ENCODE measurements around the gene ZBTB7C.

Gene ZBTB7C

DNA sequence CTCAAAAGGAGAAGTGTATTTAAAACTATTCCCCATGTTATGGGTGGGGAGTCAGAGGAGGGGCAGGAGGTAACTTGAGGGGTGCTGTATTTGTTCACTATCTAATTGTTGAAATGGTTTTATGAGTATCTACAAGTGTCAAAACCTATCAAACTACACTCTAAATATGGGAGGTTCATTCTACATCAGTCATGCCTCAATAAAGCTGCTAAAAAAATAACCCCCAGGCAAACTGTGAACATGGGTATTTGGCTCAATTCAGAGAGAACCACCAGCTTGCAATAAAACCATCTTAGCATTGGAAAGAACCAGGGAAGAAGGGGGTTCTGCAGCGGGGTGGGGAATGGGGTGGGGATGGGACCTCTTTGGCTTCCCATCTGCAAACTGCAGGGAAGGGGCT is 302.7 kb downstream of the ZBTB7C start:
- DNase-seq = no peak

DNA sequence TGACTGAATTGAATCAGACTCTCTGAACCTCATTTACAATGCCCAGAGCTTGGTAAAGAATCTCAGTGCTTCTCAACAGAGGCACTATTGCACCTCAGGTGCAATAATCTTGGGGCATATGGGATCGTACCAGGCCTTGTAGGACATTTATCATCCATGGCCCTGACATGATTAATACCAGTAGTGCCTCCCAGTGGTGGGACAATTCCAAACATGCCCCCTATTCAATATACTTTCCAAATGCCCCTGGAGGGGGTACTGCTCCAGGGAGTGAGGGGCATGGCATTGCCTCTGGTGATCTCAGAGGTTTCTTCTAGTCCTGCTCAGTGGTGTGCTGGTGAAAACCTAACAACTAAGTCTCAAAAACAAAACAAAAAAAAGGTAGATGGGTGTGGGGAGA is 303.9 kb downstream of the ZBTB7C start:
- DNase-seq = no peak

GRCh38 chr18:48104705-48105104 is 304.5 kb downstream of the ZBTB7C start:
- no peak for DNase-seq

GRCh38 chr18:48100651-48101165 is 308.5 kb downstream of the ZBTB7C start:
- no peak for DNase-seq

DNA sequence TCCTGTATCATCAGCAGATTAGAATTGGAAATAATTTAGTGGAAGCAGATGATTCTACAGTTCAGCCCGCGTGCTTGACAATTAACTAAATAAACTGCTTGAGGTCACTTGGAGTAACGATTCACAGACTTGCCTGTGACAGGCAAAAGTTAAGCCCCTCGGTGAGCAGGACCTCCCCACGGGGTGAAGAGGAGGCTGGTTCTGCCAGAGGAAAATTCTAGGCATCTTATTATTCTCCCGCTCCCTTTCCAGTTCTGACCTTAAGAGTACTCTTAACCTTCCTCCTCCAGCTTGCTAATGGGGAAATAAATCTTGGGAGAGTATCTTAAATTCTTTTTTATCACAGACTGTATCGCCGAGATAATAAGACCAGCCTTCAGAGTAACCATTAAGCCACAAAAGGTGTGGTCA is 309.0 kb downstream of the ZBTB7C start:
- DNase-seq = no peak

- no peak for DNase-seq
Observed at GRCh38 chr18:48099481-48100164, 309.6 kb downstream of the ZBTB7C start.

DNA sequence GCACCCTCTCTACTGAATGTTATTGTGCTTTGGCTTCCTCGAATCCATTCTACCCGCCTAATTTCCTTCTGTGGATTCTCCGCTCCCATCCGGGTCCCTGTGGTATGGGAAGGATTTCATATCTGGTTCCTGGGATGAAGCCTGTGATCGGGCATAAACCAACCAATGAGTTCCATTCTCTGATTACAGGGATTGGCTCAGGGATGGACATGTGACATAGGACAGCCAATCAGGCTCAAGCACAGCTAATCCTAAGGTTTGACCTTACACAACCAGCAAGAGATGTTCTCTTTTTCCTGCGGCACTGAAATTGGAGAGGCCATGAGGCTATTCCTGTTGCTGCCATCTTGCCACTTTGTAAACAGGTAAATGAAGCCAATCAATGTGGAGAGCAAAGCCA is 310.6 kb downstream of the ZBTB7C start:
- no peak for DNase-seq

DNA sequence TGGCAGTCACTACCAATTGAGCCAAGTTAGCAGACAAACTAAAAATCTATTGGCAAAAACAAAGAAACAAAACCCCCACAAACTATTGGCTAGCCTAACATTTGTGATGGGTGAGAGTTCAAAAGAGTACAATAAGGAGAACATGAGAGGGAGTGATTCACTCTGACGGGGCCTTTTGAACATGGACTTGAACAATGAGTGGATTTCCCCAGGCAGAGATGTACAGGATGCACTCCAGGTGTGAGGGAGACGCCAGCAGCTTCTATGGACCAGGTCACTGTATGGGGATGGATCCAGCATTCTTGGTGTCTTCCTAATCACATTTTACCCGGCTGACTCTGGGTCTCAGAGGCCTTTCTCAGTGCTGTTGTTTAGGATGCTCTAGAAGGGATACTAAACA is 311.2 kb downstream of the ZBTB7C start:
- no peak for DNase-seq

DNA sequence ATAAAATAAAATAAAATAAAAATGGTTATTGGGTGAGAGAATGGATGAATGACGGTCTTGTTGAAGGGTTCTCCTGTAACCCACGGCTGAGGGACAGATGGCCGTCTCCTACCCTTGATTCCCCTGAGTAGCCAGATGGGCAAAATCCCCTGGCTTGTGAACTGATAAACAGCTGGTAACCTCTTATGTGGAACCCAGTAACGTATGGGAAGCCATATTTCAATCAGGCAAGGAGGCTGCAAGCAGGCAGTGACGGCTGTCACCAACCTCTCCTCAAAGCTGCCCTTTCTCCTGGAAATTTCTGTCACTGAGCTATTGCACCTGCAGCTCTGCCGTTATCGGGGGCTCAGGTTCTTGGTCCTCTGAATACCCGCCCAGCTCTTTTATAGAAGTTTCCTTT is 313.5 kb downstream of the ZBTB7C start:
- no peak for DNase-seq

- DNase-seq = no peak
Observed at GRCh38 chr18:48093104-48093503, 316.1 kb downstream of the ZBTB7C start.

DNA sequence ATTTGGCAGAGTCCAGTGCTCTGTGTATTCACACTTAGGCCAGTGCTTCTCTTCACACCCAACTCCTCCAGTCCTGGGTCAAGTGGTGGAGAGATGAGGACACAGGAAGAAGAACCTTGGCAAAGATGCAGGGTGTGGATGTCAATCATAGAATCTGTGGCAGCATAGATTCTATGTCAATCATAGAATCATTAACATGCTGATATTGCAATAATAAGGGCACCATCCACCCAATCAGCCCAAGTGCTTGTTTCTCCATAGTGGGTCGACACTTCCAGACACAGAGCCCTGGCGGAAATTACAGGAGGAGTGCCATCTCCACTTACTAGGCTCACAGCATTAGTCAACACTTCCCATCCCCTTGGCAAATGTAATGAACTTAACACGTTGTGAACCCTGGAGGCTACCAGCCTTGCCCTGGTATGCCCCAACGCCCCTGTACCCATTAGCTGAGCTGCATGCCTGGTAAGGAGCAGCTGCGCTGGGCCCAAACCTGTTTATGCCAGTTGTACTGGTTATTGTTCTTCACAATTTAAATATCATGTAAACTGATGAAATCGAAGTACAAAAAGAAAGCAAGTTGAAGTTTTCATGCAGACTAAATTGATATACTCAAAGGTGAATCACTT is 317.2 kb downstream of the ZBTB7C start:
- DNase-seq = no peak

DNA sequence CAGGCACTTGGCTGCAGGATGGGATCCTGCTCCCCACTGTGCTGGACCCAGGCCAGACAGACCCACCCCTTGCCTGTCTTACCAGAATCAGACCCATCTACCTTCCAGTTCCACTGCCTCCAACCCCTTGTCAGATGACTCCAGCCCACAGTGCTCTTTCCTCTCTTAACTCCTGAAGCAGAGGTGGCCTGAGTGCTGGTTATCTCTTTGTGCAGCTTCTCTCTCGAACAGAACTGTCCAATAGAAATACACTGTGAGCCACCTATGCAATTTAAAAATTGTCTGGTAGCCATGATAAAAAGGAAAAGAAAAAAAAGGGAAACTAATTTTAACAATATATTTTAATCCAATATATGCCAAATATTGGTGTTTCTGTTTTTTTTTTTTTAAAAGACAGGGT is 318.5 kb downstream of the ZBTB7C start:
- no peak for DNase-seq

GRCh38 chr18:48090021-48090420 is 319.2 kb downstream of the ZBTB7C start:
- no peak for DNase-seq

- no peak for DNase-seq
Observed at GRCh38 chr18:48085781-48086487, 323.2 kb downstream of the ZBTB7C start.

GRCh38 chr18:48084858-48085257 is 324.3 kb downstream of the ZBTB7C start:
- no peak for DNase-seq

GRCh38 chr18:48084041-48084757 is 325.0 kb downstream of the ZBTB7C start:
- no peak for DNase-seq

DNA sequence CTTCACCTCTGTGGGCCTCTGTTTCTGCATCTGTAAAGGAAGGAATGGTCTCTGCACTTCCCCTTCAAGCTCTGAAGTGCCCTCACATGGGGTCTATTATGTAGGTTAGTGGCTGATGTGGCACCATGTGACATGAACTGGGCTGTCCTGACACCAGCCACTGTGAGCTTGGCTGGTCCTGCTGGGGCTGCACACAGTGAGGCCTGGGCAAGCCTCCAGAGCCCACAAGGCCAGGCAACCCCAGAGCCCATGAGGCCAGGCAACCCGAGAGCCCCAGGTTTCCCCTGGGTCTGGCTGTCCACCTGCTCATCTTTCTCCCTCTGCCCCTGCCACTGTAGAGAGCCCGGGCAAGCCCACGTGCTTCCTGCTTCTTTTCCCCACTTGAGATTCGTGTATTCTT is 328.6 kb downstream of the ZBTB7C start:
- no peak for DNase-seq

DNA sequence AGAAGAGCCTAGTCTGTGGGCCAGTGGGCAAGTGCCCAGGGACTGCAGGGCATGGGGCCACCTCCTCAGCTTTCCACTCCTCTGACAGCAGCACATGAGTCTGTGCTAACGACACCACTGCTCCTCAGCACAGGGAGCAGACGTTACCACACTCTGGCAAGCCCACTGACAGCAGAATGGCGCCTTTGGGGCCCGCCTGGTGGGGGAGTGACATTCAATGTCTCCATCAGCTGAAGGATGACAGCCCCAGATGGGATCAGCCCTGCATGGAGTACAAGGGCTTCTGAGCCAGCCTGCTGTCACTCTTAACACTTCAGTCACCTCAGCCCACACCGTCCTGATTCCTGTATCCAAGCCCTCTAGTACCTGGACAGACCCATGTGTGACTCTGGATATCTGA is 329.3 kb downstream of the ZBTB7C start:
- no peak for DNase-seq

DNA sequence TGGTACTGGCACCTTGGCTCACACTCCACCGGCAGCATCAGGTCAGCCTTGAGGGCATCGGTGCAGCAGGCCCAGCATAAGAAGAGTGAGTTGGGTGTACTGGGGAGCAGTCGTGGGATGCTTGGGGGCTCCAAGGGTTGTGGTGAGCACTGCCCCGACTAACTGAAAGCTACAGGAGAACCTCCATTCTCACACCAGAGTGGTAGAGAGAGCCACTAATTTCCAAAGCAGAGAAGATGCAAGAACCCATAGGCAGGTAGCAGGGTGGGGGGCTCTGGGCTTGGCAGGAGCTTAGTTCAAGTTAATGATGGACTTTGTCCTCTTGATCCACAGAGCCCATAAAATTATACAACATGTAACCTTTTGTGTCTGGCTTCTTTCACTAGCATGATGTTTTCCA is 330.7 kb downstream of the ZBTB7C start:
- DNase-seq = no peak

GRCh38 chr18:48077291-48077690 is 331.9 kb downstream of the ZBTB7C start:
- DNase-seq = no peak

DNA sequence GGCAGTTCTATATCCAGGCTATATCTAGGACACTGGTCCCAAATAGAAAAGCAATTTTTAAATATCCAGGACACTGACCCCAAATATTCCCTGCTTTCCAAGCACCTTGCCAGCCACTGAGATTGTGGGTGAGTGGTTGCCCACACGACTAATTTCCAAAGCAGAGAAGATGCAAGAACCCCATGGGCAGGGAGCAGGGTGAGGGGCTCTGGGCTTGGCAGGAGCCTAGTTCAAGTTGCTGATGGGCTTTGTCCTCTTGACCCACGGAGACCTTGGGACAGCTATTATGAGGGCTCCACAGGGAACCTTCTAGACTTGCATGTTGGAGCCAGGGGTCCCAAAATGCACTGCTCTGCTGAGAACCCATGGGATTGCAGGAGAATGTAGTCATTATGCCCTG is 332.7 kb downstream of the ZBTB7C start:
- DNase-seq = no peak

GRCh38 chr18:48075707-48076093 is 333.5 kb downstream of the ZBTB7C start:
- DNase-seq = no peak

- no peak for DNase-seq
Observed at GRCh38 chr18:48074929-48075706, 334.1 kb downstream of the ZBTB7C start.

Measured in kidney glomerular epithelial cell (primary cell).